Epithelial cell of alveolus of lung (primary cell): ENCODE measurements around the gene STATH. TPM values are rescaled to one million over a fixed set of nuclear protein-coding genes. Genes with fewer than 3 reads are reported as not detected.

ENCODE experiments used
- total RNA-seq: library from RNA; depleted of rRNA; stranded (reverse); fragments of >200 nt; gene quantifications from 2 replicates; pipeline ENCODE4 v1.2.1, GENCODE V29; 2015

STATH gene, protein sequence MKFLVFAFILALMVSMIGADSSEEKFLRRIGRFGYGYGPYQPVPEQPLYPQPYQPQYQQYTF
- total RNA-seq = 0.80 TPM in 1 of 2 replicates, not detected in the other

GRCh38 chr4:69995526-69996016, at the start of gene STATH:
TSS of gene STATH (plus strand) at chr4:69995966. CDS start at chr4:69998438, 2,472 bp downstream.

DNA sequence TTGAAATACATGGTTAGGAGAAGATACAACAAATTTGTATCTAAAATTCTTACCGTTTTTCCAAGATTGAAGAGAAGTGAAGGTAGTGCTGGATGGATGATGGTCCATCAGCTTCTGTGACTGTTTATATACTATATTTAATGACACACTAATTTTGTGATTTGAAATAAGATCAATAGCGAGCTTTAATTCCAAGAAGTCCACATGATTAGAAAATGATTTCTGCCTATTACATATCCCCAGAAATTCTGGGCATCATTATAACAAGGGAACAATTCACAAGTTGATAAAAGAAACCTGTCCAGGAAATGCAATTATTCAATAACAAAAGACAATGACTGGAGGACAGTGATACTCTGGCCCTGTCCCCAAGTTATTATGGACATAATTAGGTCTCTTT, 30.1 kb upstream of the STATH start, which contains the start of gene CSN2:
Gene CSN2, minus strand, starts transcription at position 101 of the 400 bp plus-strand sequence. CDS start 4,733 bp downstream, outside the sequence.

DNA sequence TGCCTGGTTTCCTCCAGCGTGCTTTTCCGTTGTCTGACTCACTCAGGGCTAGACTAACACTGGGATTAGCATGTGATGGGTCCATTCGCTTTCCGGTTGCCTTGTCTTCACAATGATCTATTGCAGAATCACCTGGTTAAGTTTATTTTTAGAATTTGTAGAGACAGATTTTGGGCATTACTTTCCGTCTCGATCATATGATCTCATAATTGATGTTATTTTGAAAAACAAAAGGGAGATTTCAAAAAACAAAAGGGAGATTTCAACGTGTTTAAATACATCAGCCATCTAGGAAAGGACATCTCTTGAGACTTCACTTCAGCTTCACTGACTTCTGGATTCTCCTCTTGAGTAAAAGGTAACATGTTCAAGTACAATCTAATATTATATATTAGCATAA, 32.4 kb downstream of the STATH start, which contains the start of gene HTN3:
Gene HTN3, plus strand, starts transcription at position 301 of the 400 bp plus-strand sequence. CDS start 2,282 bp downstream, outside the sequence.

GRCh38 chr4:70050138-70050537, 54.4 kb downstream of the STATH start, which contains the start of gene HTN1:
TSS of gene HTN1 (plus strand) at chr4:70050438. CDS start at chr4:70053077, 2,639 bp downstream.

Other genes with a start within 250 kb of the STATH start
- 0.52 and 1.0 TPM in 2 replicates for gene SULT1B1, start 235.3 kb upstream of the STATH start, total RNA-seq
- 13.6 and 23.7 TPM in 2 replicates for gene SULT1E1, start 135.8 kb upstream of the STATH start, total RNA-seq
- gene CSN1S1, start 64.9 kb upstream of the STATH start, total RNA-seq = not detected in 2 replicates
- not detected in 2 replicates for gene CSN2, start 30.2 kb upstream of the STATH start, total RNA-seq
- not detected in 2 replicates for gene HTN3, start 32.5 kb downstream of the STATH start, total RNA-seq
- gene HTN1, start 54.5 kb downstream of the STATH start, total RNA-seq = not detected in 2 replicates
- not detected in 2 replicates for gene PRR27, start 158.3 kb downstream of the STATH start, total RNA-seq
- gene ODAM, start 199.8 kb downstream of the STATH start, total RNA-seq = not detected in 2 replicates
- 7.7 and 11.6 TPM in 2 replicates for gene FDCSP, start 230.2 kb downstream of the STATH start, total RNA-seq
- not detected in 2 replicates for gene CSN3, start 246.6 kb downstream of the STATH start, total RNA-seq